Measurements from ENCODE around the gene PRPF40B.

- TF ChIP-seq POLR2A (IDR thresholded peaks at IDR 0.05), result no peak
- TF ChIP-seq CTCF (IDR thresholded peaks at IDR 0.05), result peak; percentile 47 to 79 (median 62)
These were observed 13.8 kb downstream of the PRPF40B start for GRCh38 chr12:49636979-49637755.
